ENCODE results near the gene GSE1.

The GSE1 gene

DNA sequence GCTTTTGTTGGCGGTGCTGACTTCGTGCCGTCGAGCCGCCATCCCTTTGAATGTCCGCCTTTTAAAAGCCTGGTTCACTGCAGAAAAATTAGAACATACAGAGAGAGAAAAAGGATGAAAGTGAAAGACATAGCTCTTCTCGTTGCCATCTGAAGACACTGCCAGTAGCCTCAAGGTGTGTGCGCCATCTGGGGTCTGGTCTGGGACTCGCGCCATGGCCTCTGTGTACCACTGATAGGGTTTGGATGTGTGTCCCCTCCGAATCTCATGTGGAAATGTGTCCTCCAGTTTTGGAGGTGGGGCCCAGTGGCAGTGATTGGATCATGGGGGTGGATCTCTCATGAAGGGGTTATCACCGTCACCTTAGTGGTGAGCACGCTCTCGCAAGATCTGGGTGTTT, 15.5 kb downstream of the GSE1 start:
- TF ChIP-seq, protein P1, sequence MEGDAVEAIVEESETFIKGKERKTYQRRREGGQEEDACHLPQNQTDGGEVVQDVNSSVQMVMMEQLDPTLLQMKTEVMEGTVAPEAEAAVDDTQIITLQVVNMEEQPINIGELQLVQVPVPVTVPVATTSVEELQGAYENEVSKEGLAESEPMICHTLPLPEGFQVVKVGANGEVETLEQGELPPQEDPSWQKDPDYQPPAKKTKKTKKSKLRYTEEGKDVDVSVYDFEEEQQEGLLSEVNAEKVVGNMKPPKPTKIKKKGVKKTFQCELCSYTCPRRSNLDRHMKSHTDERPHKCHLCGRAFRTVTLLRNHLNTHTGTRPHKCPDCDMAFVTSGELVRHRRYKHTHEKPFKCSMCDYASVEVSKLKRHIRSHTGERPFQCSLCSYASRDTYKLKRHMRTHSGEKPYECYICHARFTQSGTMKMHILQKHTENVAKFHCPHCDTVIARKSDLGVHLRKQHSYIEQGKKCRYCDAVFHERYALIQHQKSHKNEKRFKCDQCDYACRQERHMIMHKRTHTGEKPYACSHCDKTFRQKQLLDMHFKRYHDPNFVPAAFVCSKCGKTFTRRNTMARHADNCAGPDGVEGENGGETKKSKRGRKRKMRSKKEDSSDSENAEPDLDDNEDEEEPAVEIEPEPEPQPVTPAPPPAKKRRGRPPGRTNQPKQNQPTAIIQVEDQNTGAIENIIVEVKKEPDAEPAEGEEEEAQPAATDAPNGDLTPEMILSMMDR (IDR thresholded peaks at IDR 0.05; ENCODE audit: extremely low read depth, missing control alignments), result no peak
- DNase-seq (ENCODE audit: low spot score), result no peak

DNA sequence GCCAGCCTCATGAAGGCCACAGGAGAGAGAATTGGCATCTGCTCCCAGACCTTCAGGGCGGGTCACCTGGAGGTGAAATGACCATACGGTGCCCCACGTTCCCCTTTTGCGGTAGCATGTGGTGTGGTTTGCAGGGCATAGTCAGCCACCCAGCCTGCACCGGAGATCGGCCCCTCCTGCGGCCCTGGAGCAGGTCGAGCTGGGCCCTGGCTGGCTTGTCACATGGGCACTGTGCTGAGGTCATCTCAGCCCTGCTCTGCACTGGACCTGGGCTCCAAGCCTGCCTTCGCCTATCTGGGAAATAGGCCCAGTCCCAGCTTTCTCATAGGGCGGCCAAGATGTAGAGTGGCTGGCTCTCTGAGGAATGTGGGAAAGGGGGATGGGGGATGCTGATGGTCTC, 16.2 kb downstream of the GSE1 start:
- TF ChIP-seq, protein P1 (IDR thresholded peaks at IDR 0.05; ENCODE audit: extremely low read depth, missing control alignments), result no peak

DNA sequence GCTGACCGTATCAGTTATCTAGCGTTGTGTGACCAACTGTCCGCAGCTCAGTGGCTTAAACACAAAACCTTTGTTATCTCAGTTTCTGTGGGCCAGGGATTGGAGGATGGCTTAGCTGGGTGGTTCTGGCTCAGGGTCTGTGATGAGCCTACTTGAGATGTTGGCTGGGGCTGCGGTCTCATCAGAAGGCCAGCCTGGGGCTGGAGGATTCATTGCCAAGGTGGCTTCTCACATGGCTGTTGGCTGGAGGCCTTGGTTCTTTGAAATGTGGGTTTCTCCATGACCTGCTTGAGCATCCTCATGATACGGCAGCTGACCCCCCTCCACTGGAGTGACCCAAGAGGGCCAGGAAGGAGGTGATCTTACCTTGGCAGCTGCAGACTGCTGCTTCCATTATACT, 16.7 kb downstream of the GSE1 start:
- TF ChIP-seq, protein P1 (IDR thresholded peaks at IDR 0.05; ENCODE audit: extremely low read depth, missing control alignments), result no peak

More for the DNA sequence above, 16.2 kb downstream of the GSE1 start:
- no peak for DNase-seq (ENCODE audit: low spot score)

DNA sequence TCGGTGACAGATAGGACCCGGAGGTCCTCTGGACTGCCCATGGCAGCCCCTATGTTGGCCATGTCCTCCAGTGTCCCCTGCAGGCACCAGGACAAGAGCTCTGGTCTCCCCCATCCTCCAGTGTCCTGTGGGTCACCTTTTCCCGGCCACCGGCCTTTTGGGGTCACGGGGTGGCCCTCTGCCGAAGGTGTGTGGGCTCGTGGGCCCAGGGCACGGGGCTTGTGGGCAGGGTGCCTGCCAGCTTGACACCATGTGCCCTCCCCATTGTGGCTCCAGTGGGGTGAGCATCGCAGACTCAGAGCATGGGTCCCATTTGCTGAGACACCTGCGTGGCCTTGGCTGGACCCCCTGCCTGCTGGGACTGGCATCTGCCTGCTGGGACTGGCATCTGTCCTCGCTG, 18.1 kb downstream of the GSE1 start:
- TF ChIP-seq, protein P1 (IDR thresholded peaks at IDR 0.05; ENCODE audit: extremely low read depth, missing control alignments), result no peak

More for the DNA sequence above, 16.7 kb downstream of the GSE1 start:
- DNase-seq (ENCODE audit: low spot score), result no peak

DNA sequence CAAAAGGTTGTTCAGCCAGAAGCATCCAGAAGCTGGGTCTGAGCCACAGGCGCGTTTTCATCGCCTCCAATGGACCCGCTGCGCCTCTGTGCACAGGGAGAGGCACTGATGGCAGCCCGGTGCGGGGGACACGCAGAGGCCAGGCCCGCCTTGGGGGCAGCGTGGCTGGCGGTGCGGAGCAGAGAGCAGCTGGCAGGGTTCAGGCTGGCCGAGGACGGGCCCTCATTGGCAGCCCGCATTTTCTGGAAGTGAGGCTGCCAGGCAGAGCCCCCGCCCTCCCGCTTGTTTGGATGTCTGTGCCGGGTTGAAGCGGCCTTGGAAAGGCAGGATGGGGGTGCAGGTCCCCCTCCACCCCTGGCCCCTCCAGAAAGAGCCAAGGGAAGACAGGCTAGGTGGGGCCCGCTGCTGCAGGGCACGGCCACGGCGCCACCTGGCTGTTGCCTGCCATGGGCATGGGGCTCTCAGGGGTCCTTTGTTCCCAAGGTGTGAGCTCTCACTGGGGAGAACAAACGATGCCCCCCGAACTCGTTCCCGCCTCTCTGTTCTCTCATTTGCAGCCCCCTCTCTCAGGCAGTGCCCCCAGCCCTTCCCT, 18.8 kb downstream of the GSE1 start:
- TF ChIP-seq, protein P1 (IDR thresholded peaks at IDR 0.05; ENCODE audit: extremely low read depth, missing control alignments), result no peak
- no peak for DNase-seq (ENCODE audit: low spot score)

More for the DNA sequence above, 18.1 kb downstream of the GSE1 start:
- DNase-seq (ENCODE audit: low spot score), result no peak

DNA sequence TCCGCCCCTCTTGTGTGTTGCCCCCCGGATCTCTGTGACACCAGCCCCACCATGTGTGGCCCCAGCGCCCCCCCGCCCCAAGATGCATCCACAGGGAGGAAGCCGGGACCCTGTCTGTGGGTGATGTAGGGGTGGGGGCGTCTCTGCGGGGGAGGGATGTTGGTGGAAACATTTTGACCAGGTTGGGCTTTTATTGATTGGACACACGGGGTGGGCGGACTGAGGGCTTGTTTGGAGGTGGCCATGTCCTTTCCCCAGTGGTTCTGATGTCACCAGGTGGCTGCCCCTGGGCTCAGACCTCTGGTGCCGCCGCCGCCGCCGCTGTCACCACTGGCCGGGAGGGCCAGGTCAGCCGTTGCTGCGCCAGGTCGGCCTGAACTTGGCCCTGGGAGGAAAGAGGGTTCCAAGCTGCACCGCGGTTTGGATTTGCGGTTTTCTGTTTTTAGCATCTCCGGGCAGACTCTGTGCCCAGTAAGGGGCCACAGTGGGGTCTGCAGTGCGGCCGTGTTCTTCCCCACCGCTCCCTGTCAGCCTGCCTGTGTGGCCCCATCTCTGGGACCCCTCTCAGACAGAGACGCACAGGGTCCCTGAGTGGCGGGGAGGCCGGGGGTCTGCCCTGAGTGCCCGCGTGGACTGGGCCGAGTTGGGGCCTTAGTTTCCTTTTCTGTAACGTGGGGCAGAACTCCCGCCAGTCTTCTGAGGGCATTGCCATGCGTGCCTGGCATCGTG, 19.8 kb downstream of the GSE1 start:
- no peak for DNase-seq (ENCODE audit: low spot score)
- TF ChIP-seq, protein P1 (IDR thresholded peaks at IDR 0.05; ENCODE audit: extremely low read depth, missing control alignments), result no peak

DNA sequence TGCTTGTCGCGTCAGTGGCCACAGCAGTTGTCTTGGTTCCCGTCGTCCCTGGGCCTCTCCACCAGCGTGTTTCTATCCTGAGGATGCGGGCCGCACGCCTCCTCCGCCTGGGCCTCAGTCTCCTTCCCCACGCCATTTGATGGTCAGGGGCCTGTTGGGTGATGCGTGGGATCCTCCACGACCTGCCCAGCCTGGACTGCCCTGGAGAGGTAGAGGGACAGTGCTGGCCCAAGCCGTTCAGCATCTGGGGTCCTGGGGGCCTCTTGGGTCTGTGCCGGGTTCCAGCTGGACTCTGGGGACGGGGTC, 20.3 kb downstream of the GSE1 start:
- TF ChIP-seq, protein P1 (IDR thresholded peaks at IDR 0.05; ENCODE audit: extremely low read depth, missing control alignments), result no peak
- no peak for DNase-seq (ENCODE audit: low spot score)
